Measurements from ENCODE around the gene IFT25.
"Not testable (repeated sequence)": the region's sequence is repeated elsewhere in the genome, so short reads cannot be mapped to it uniquely, and the experiment has no call there.

Gene IFT25

DNA sequence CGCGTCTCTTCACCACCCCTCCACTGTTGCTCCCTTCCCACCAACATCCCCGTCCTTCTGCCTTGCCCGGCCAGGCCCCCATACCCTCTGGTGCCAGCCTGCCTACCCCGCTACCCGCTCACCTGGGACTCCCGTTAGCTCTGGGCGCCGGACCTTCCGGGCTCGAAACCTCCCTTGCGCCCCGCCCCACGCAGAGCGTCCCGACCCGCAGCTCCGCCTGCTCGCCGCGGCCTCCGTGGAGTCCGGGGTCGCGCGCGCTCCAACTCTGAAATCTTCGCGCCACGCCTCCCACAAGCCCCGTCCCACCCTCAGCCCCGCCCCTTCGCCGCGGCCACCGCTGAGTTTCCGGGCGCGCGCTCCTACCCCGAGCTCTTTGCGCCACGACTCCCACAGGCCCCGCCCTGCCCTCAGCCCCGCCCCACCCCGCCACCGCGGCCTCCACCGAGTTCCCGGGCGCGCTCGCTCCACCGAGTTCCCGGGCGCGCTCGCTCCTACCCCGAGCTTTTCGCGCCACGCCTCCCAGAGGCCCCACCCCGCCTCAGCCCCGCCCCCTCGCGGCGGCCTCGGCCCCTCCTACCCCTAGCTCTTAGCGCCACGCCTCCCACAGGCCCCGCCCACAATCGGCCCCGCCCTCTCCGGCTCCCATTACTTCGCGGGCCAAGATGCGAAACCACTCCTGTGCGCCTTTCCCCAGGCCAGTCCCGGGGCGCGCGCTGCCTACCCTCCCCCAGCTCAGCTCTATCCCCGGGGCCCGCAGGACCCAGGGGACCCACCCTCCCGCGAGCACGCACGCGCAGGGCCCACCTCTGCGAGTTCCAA, at the start of gene IFT25:
Gene IFT25 (minus strand): TSS at position 267 of the 819 bp plus-strand sequence. CDS start 5,617 bp downstream, outside the sequence.
- DNase-seq (ENCODE audit: low spot score) = peak; percentile 95

DNA sequence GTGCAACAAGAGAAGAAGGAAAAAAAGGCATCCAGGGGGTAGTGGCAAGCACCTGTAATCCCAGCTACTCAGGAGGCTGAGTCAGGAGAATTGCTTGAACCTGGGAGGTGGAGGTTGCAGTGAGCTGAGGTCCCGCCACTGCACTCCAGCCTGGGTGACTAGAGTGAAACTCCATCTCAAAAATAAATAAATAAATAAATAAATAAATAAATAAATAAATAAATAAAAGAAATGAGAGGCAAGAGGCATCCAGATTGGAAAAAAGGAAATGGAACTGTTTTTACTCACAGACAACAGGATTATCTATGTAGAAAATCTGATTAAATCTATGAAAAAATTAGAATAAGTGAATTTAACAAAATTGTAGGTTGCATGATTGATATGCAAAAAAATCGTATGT, 49.0 kb upstream of the IFT25 start:
- DNase-seq (ENCODE audit: low spot score) = not testable (repeated sequence)

DNA sequence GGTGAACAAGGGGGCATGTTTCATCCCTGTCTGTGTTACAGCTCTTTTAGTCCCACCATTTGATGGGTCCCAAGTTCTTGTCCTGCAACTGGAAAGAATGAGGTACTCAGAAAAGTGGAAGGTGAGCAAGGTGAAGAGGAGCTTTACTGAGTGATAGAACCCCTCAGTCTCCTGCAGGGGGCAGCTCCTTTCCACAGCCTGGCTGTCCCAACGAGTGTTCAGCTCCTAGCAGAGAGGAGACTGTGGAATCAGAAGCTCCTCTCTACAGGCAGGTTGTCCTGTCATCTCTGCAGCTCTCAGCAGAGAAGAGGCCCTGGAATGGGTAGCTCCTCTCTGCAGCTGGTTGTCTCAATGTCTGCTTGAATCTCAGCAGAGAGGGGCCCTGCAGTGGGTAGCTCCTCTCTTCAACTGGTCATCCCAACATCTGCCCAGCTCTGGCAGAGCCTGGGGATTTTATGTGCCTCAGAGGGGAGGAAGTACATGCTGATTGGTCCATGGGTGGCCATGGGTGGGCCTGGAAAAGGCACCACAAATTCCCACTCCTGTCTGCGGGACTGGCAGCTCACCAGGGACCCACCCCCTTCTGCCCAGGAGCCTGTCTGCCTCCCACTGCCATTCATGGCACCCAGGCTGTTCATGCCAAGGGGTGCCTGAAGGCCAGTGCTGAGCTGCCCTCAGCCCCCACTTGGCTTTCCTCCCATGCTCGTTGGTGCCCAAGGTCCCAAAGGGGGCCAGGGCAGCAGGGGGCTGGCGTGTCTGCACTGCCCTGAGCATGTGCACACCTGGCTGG, 46.8 kb upstream of the IFT25 start:
- DNase-seq (ENCODE audit: low spot score) = peak; percentile 31

DNA sequence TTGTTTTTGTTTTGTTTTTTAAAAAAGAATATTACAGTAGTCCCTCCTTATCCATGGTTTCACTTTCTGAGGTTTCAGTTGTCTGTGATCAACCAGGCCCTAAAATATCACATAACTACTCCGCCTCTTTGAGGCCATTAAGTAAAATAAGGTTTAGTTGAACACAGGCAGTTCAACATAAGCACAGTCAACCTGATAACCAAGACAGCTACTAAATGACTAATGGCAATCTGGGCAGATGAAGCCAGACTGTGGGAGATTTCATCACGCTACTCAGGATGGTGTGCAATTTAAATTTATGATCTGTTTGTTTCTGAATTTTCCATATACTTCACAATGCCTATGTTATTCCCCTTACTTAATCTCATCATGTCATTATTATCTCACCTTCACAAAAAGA, 42.4 kb upstream of the IFT25 start:
- no peak for DNase-seq (ENCODE audit: low spot score)

DNA sequence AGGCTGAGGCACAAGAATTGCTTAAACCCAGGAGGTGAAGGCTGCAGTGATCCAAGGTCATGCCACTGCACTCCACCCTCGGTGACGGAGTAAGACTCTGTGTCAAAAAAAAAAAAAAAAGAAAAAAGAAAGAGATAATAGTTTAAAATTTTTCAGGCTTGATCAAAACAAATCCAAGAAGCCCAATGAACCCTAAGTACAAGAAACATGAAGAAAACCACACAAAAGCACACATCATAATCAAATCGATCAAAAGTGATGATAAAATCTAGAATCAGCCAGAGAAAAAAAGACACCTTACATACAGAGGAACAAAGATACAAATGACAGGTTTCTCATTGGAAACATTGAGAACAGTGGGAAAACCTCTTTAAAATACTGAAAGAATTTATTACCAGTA, 41.0 kb upstream of the IFT25 start:
- no peak for DNase-seq (ENCODE audit: low spot score)

DNA sequence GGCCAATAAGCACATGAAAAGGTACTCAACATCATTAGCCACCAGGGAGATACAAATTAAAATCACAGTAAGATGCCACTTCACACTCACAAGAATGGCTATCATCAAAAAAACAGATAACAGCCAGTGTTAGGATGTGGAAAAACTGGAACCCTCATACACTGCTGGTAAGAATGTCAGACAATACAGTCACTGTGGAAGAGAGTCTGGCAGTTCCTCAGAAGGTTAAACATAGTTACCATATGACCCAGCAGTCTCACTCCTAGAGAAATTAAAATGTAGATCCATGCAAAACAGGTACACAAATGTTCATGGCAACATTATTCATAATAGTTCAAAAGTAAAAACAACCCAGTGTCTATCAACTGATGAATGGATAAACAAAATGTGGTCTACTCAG, 39.2 kb upstream of the IFT25 start:
- DNase-seq (ENCODE audit: low spot score) = peak; percentile 43

DNA sequence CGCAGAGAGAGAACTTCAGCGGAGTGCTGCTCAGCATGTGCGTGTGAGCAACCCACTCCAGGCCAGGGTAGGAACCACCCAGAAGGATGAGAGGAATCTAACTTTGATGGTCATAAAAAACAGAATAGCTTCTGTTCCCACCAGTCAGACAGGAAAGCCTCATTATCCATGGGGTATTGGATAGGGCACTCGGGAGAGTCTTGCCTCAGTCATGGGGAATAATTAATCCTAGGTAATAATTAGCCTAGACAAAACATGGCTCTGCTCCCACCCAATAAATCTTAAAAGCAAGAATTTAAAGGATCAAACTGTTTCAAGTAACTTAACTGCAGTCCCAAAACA, 37.2 kb upstream of the IFT25 start:
- DNase-seq (ENCODE audit: low spot score) = no peak

DNA sequence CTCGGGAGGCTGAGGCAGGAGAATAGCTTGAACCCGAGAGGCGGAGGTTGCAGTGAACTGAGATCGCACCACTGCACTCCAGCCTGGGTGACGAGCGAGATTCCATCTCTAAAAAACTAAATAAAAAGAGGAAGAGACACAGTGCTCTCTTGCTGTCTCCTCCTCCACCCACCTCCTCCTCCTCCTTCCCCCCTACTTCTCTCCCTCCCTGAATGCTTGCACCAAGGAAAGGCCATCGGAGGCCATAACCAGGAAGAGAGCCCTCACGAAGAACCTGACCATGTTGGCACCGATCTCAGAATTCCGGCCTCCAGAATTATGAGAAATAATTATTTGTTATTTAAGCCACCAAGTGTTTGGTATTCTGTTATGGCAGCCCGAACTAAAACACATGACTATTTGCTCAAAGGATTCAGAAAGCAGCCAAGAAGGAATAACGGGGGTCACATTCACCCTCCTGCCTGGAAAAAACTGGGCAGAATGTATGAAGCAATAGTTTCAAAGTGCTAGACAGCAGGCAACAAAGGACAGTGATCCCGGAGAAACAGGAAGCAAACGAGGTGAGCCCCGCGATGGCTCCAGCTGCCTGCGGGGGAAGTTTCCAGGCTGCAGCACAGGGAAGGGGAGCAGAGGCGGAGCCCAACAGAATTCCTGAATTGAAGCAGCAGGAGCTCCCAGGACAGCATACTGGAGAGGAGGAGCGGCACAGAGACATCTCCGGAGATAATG, 36.7 kb upstream of the IFT25 start:
- peak; percentile 20 for DNase-seq (ENCODE audit: low spot score)

DNA sequence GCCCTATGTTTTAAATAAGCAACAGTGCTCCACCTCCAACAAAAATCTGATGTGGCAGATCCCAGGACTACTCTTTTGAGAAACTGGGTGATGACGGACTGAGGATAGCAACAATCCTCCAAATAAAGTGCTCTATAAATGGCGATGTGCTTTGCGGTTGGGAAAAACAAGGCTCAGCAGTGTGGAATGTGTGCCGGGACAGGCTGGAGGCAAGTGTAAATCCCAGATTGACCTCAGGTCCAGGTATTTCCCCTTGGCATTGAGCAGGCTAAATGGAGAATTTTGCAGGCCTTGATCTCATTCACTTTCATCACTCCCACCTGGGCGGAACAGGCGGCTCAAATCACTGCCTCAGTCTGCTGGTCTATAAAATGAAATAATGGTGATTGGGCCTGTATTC, 35.7 kb upstream of the IFT25 start:
- no peak for DNase-seq (ENCODE audit: low spot score)

DNA sequence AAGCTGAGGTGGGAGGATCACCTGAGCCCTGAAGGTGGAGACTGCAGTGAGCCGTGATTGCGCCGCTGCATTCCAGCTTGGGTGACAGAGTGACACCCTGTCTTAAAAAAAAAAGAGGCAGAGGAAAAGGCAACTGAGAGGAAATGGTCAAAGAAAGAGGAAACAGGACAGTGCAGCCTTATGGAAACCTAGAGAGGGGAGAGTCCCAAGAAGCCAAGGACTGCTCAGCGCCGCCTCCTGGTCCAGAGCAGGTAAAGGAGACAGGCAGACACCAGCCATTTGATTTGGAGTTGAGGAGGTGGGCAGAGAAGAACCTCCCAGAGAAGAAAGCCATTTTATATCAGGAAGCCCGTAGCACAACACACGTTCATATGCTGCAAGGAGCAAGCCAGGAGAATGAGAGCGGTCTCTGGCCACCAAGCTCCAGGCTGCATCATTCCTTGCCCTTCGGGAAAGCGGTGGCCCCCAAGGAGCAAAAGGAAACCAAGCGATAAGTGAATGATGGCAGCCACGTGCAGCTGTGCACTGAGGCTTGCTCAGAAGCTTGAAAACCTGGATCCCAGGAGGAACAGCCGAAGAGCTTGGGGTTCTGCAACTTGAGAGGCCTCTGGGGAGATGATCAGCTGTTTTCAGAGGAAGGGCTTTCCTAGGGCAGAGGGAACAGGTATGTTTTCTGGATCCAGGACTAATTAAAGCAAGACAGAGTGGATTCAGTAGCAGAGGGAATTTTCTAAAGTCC, 34.4 kb upstream of the IFT25 start:
- no peak for DNase-seq (ENCODE audit: low spot score)

DNA sequence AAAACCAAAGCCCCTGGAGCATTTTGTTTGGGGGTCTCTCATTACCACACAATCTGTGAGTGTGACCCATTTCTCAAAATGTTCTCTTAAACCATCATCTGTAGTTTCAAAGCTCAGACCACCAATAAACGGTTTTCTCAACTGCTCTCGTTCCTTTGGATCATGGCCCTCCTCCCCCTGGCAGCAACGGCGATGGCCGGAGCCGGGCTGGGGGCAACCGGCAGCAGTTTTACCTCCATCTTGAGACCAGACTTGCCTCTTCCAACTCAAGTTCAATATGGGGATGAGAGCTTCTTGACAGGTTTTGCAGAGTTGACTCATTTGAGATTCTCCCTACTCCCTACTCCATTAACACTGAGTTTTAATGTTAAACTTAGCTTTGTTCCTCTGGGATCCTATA, 30.4 kb upstream of the IFT25 start:
- no peak for DNase-seq (ENCODE audit: low spot score)

DNA sequence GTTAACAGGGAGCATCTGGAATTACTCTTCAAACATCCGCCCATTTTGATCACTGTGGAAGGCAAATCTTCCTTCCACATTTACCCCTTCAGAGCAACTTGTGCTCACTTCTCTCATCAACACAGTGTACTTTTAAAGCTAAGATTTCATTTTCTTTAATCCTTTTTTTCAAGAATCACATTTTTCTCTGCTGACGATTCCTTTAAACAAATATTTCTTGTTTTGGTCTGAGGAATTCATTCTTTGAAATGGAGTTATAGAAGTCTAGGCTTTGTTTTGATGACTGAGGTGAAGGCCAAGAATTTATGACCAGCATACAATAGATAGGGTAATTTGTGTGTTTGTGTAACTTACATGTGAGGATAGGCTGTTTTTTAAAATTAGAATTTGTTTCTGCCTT, 26.2 kb upstream of the IFT25 start:
- DNase-seq (ENCODE audit: low spot score) = no peak

DNA sequence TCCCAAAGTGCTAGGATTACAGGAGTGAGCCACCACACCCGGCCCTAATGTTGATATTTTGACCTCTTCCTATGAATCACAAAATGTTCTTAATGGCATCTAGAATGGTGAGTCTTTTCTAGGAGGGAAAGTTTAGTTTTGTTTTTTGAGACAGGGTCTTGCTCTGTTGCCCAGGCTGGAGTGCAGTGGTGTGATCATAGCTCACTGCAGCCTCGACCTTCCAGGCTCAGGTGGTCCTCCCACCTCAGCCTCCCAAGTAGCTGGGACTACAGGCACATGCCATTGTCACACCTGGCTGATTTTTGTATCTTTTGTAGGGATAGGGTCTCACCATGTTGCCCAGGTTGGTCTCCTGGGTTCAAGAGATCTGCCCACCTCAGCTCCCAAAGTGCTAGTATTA, 23.8 kb upstream of the IFT25 start:
- not testable (repeated sequence) for DNase-seq (ENCODE audit: low spot score)

DNA sequence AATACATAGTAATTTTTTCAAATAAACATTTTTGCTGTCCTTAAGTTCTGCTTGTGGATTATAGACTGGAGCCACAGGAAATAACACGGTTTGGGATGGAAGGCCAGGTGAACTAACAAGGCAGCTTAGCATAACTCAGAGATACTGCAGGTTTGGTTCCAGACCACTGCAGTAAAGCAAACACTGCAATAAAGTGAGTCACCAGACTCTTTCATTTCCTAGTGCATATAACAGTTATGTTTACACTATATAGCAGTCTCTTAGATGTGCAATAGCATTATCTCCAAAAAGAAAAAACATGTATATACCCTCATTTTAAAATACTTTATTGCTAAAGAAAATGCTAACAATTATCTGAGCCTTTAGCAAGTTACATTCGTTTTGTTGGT, 22.6 kb upstream of the IFT25 start:
- no peak for DNase-seq (ENCODE audit: low spot score)

DNA sequence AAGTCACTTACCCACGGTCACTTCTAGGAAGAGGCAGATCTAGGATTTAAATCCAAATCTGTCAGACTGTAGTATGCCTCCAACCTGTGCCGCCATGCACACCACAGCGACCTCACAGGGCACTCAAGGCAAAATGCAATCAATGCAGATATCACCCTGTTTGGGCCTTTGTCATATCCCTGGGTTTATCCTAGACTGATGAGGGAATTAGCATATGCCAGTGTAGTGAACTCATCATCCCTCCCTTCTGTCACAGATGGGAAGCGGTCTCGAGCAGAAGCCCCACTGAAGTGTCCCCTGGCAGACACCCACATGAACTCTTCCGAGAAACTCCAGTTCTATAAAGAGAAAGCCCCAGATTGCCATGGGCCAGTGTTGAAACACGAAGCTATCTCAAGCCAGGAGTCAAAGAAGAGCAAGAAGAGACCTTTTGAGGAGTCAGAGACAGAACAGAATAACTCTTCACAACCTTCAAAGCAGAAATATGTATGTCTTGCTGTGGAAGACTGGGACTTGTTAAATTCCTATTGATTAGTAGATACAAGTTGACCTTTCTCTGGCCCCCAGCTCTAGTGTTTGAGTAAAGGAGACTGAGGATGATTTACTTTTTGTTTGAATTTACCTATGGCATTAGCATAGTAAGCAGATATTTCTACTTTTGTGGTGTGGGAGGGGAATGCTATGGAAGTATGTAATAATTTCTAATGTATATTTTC, 22.1 kb upstream of the IFT25 start:
- no peak for DNase-seq (ENCODE audit: low spot score)

DNA sequence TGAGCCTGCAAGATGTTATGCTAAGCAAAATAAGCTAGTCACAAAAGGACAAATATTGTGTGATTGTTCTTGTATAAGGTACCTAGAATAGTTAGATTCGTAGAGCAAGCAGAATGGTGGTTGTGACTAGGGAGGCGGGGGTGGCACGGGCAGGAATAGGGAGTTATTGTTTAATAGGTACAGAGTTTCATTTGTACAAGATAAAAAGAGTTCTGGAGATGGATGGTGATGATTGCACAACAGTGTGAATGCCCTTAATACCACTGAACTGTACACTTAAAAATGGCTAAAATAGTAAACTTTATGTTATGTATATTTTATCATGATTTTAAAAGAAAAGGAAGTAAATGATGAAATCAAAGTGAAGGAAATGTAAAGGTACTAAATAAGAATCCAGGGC, 21.3 kb upstream of the IFT25 start:
- no peak for DNase-seq (ENCODE audit: low spot score)

DNA sequence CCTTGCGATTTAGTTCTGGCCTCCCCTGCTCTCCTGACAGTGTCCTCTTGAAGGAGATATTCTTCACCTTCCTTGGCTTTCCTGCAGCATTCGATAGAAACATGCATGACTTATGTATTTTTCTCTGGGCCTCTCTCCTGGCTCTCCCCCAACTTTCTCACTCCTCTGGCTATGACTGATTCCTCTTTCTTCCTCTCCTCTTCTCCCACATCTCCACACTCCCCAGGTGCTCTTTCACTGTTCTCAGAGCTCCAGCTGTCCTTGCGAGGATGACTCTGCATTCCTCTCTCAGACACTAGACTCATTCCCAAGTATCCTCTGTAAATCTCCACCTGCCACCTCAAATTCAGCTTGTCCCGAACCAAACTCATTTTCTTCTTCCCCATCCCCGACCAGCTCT, 18.6 kb upstream of the IFT25 start:
- DNase-seq (ENCODE audit: low spot score) = no peak

DNA sequence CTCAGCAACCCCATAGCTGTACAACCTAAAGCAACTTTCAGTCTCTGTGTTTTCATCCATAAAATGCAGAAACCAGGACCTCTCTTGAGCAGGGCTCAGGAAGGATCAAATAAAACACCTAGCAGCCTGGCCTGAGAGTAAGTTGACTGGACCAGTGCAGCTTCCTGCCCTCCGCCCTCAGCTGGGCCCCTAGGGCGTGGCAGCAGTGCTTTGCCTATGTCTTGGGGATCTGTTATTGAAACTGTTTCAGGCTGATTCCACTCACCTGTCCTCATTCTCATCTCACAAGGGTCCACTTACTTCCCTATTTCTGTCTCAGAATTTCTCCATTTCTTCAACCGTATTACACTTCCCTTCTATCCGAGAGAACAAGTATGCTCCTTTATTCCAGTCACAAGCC, 18.0 kb upstream of the IFT25 start:
- no peak for DNase-seq (ENCODE audit: low spot score)

DNA sequence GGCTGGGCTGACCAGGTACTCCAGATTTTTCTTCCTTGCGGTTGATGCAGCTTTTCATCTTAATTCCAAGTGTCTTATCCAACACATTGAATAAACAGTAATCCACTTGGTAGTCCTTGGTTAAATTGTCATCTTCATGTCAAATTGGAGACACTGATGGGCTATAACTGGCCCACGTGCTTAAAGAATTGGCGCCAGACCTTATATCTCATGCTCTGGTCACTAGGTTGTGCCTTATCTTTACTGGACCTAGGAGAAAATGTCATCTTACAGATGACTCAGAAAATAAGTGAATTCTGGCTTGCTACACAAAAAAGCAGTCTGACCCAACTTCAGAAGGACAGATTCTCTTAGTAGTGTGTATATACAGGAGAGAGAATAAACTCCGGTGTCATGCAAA, 16.9 kb upstream of the IFT25 start:
- DNase-seq (ENCODE audit: low spot score) = no peak

DNA sequence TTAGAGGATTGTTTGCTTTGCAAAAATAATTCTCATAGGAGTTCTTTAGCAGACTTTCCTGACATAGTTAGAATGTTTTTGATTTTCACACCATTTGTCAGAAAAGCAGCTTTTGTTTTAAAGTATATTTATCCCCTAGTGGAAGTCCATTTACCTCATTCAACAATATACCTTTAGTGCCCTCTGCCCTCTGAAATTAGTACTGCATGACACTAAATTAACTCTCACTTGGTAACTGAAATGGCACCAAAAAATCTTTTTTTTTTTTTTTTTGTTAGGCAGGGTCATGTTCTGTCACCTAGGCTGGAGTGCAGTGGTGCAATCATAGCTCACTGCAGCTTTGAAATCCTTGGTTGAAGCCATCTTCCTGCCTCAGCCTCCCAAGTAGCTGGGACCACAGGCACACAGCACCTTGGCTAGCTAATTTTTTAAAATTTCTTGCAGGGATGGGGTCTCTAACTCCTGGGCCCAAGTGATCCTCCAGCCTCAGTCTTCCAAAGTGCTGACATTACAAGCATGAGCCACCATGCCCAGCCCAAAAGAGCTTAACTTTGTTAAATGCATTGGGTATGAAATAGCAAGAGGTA, 14.3 kb upstream of the IFT25 start:
- DNase-seq (ENCODE audit: low spot score) = no peak

DNA sequence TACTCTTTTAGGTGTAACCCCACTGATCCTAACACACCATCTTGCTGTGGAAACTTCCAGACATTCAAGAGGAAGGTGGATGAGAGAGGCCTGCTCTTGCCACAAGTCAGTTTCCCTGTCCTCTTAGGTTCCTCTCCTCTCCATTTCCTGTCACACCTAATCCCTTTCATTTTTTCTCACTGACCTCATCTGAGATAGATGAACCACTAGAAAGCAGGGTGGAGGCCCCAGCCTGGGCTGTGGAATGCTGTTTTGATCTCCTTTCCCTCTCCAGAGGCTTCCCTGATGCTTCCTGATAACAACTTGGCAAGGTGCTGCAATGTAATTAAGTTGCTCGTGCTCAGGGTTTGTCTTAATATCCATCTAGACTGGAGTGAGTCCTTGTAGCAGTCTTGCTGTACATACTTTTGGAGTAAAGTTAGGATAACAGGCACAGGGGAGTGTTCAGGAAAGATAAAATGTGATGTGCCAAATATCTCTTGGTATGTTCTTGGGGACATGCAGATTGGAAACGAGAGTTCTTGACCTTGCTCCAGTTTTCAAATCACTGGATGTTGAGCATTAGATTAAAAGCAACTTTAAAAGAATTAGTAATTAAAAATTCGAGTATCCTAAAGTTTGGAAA, 11.8 kb upstream of the IFT25 start:
- DNase-seq (ENCODE audit: low spot score) = no peak
